Measurements from ENCODE around the gene SLC26A4. TPM values are rescaled to one million over a fixed set of nuclear protein-coding genes. Genes with fewer than 3 reads are reported as not detected.
A peak's percentile ranks its signal among the peaks of the same experiment; 100 is the strongest.

SLC26A4 gene
- total RNA-seq, 1 donor from 2014 or later, result 0.12 TPM

DNA sequence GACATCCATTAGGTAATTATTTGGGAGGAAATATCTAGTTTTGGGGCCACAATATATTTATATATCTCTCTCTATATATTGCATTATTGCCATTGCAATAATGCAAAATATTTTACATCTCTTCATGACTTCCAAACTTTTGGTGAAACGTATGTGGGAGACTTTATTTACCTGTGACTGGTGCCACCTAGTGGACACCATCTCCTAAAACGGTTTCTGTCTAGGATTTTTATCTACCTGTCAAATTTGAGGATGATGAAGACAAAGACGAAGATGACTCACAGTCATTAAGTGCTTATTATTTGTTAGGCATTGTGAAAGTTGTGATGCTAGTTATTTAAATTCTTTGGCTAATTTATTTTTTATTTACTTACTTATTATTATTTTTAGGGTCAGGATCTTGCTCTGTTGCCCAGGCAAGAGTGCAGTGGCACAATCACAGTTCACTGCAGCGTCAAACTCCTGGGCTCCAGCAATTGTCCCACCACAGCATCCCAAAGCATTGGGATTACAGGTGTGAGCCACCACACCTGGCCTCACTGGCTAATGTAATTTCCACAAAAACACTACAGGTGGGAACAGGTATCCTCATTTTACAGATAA, 64.6 kb downstream of the SLC26A4 start:
- Mint-ChIP-seq H3K36me3 (ENCODE audit: low read depth) (no peaks in the 10 kb centered on the region), H3K4me1 (peaks cover 5% of the 10 kb centered on the region), H3K9me3 (no peaks in the 10 kb centered on the region), H3K27ac (ENCODE audit: unreplicated experiment) (no peak overlapping the region), H3K4me3 (no peak overlapping the region), H3K27me3 (ENCODE audit: low read depth) (peaks cover 36% of the 10 kb centered on the region)
- DNase-seq (ENCODE audit: low read depth, low spot score), result peak; percentile 15
- TF ChIP-seq, protein P1, sequence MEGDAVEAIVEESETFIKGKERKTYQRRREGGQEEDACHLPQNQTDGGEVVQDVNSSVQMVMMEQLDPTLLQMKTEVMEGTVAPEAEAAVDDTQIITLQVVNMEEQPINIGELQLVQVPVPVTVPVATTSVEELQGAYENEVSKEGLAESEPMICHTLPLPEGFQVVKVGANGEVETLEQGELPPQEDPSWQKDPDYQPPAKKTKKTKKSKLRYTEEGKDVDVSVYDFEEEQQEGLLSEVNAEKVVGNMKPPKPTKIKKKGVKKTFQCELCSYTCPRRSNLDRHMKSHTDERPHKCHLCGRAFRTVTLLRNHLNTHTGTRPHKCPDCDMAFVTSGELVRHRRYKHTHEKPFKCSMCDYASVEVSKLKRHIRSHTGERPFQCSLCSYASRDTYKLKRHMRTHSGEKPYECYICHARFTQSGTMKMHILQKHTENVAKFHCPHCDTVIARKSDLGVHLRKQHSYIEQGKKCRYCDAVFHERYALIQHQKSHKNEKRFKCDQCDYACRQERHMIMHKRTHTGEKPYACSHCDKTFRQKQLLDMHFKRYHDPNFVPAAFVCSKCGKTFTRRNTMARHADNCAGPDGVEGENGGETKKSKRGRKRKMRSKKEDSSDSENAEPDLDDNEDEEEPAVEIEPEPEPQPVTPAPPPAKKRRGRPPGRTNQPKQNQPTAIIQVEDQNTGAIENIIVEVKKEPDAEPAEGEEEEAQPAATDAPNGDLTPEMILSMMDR (conservative IDR thresholded peaks at IDR 0.05), result peak; percentile 88

DNA sequence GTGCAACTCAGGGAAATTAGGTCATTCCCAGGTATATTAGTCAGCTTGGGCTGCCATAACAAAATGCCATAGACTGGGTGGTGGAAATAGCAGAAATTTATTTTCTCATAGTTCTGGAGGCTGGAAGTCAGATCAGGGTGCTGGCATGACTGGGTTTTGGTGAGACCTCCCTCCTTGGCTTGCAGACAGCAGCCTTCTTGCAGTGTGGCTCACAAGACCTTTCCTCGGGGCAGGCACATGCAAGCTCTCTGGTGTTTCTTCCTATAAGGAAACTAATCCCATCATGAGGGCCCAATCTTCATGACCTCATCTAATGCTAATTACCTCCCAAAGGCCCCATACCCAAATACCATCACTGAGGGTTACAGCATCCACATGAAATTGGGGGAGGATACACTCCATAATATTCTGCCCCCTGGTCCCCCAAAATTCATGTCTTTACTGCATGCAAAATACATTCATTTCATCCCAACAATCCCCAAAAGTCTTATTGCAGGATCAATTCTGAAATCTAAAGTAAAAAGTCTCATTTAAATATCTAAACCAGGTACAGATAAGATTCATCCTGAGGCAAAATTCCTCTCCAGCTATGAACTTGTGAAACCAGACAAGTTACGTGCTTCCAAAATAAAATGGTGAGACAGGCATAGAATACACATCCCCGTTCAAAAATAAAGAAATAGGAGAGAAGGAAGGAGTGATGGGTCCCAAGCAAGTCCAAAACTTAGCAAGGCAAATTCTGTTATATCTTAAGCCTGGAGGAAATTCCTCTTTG, 65.9 kb downstream of the SLC26A4 start:
- H3K27me3 Mint-ChIP-seq (ENCODE audit: low read depth), result peaks cover 36% of the 10 kb centered on the region
- TF ChIP-seq, protein P1 (conservative IDR thresholded peaks at IDR 0.05), result no peak
- no peaks in the 10 kb centered on the region for H3K36me3 Mint-ChIP-seq (ENCODE audit: low read depth)
- H3K4me1 Mint-ChIP-seq, result peaks cover 5% of the 10 kb centered on the region
- H3K27ac Mint-ChIP-seq (ENCODE audit: unreplicated experiment), result no peak overlapping the region
- no peak overlapping the region for H3K4me3 Mint-ChIP-seq
- DNase-seq (ENCODE audit: low read depth, low spot score), result no peak
- H3K9me3 Mint-ChIP-seq, result no peaks in the 10 kb centered on the region

DNA sequence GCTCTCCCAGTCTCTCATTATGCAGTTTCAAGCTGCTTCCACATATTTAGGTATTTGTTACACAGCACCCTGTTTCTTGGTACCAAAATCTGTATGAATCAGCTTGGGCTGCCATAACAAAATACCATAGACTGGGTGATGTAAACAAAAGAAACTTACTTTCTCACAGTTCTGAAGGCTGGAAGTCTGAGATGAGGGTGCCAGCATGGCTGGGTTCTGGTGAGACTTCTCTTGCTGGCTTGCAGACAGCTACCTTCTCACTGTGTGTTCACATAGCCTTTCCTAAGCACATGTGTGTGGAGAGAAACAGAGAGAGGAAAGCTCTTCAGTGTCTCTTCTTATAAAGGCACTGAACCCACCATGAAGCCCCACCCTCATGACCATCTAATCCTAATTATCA, 67.6 kb downstream of the SLC26A4 start:
- peaks cover 8% of the 10 kb centered on the region for H3K9me3 Mint-ChIP-seq
- peaks cover 3% of the 10 kb centered on the region for H3K36me3 Mint-ChIP-seq (ENCODE audit: low read depth)
- DNase-seq (ENCODE audit: low read depth, low spot score), result no peak
- TF ChIP-seq, protein P1 (conservative IDR thresholded peaks at IDR 0.05), result no peak
- H3K4me1 Mint-ChIP-seq, result peaks cover 5% of the 10 kb centered on the region
- H3K4me3 Mint-ChIP-seq, result no peak overlapping the region
- H3K27me3 Mint-ChIP-seq (ENCODE audit: low read depth), result peaks cover 36% of the 10 kb centered on the region
- no peak overlapping the region for H3K27ac Mint-ChIP-seq (ENCODE audit: unreplicated experiment)

DNA sequence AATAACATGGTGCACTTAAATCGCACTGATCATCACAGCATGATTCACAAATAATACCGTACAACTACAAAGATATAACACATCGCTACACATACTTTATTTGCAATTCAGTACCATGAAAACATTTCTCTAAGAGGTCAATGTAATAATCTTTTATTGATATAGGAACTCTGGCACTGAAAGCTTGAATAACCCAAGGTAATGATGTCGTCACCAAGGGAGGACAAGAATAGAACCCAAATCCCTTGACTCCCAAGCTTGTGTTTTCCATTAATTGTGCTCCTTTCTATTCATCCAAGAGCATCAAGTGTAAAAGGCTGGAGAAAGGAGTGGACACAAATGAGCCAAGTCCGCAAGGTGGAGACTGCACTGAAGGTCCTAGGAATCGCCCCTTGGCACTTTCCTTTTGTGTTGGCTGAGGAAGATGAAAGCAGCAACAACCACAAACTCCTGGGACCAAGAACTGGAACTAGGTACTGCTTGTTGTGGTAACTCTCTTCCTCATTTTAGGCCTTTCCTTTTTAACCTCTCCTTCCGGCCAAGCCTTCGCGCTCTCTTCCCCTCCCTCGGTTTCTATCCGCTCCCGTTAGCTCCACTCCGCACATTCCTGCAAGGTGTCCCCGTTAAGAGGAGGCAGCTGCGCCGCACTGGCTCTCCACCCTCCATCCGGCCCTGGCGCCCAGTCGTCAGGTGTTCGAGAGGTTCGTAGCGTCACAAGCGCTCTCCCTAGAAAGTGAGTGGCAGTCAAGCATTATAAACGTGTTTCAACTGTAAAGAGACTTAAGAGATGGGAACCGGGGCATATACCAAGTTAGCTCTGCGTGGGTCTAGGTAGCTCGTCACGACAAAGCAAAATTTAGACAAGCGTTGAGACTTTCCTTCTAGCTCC, 82.3 kb downstream of the SLC26A4 start:
- TF ChIP-seq, protein P1 (conservative IDR thresholded peaks at IDR 0.05), result no peak
- Mint-ChIP-seq H3K36me3 (ENCODE audit: low read depth) (no peaks in the 10 kb centered on the region), H3K4me1 (peaks cover 28% of the 10 kb centered on the region), H3K27me3 (ENCODE audit: low read depth) (peaks cover 29% of the 10 kb centered on the region), H3K27ac (ENCODE audit: unreplicated experiment) (peak overlapping the region; percentile 96), H3K9me3 (no peaks in the 10 kb centered on the region), H3K4me3 (peak overlapping the region; percentile 98)
- no peak for DNase-seq (ENCODE audit: low read depth, low spot score)

DNA sequence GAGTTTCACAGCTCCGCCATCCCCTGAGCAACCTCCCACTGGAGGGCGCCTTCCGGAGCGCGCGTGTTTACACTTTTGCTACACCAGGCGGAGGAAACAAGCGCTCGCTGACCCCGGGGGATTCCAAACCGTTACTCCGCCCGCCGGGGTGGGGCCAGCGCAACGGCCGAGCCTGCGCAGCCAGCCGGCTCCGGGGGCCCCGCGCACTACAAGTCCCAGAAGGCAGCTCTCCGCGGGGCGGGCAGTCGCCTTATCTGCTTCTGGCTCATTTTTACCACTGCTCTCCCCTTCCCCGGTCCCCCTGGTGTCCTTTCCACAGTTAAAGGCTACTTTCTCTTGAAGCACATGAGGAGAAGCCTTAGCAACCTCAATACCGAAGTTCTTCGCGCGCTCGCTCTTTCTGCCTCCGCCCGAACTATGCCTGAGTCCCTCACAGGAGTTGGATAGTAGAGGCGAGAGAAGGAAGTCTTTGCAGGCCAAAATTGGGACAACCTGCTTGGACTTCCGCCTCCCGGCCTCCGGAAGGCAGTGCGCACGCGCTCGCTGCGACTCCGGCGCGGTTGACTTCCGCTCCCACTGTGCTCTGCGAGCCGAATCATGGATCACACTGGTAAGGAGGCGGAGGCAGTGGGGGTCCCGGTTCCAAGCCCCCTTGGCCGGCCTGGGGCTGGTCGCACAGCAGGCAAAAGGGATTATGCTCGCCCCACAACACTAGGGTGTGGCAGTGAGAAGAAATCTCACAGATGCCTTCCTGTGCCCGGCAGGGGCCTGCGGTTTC, 83.1 kb downstream of the SLC26A4 start, which contains the start of gene CBLL1:
TSS of gene CBLL1 (plus strand) at position 576 of the 778 bp plus-strand sequence. CDS start at position 598, 22 bp downstream.
- H3K4me3 Mint-ChIP-seq, result peak within 1 kb of the TSS; percentile 98
- H3K9me3 Mint-ChIP-seq, result no peaks in the 10 kb centered on the region
- TF ChIP-seq, protein P1 (conservative IDR thresholded peaks at IDR 0.05), result peak; percentile 73
- no peaks in the 10 kb centered on the region for H3K36me3 Mint-ChIP-seq (ENCODE audit: low read depth)
- peaks cover 28% of the 10 kb centered on the region for H3K4me1 Mint-ChIP-seq
- peak; percentile 95 for DNase-seq (ENCODE audit: low read depth, low spot score)
- peak within 1 kb of the TSS; percentile 100 for H3K27ac Mint-ChIP-seq (ENCODE audit: unreplicated experiment)
- peaks cover 22% of the 10 kb centered on the region for H3K27me3 Mint-ChIP-seq (ENCODE audit: low read depth)

Measured in neural crest cell (in vitro differentiated cells).